Peyer's patch (tissue), 4 donors: ENCODE results near the gene SIK2.

Experiments used
- CTCF ChIP-seq, 6 experiments: fragments of 450-650 bp in 4 of 6; fragments of 200-600 bp in 2 of 6; sonication (generic) in 1 of 6; IDR thresholded peaks; one replicate each; pipeline ENCODE4 v1.5.1; 2017 to 2019; ENCODE audit warnings: antibody characterized with exemption in 6 of 6, mild to moderate bottlenecking in 3 of 6, moderate library complexity in 1 of 6
- POLR2A ChIP-seq, 2 donors: fragments of 450-650 bp; IDR thresholded peaks; one replicate each; pipeline ENCODE4 v1.5.1; 2017; ENCODE audit warnings: antibody characterized with exemption in 2 of 2, mild to moderate bottlenecking in 2 of 2, moderate library complexity in 2 of 2

GRCh38 chr11:111607751-111608150 is 5.5 kb downstream of the SIK2 start:
- TF ChIP-seq POLR2A (IDR thresholded peaks at IDR 0.05), result no peak
- no peak for TF ChIP-seq CTCF (IDR thresholded peaks at IDR 0.05)
